IMR-90 (cell line): ENCODE measurements around the gene LTO1. TPM values are rescaled to one million over a fixed set of nuclear protein-coding genes. Genes with fewer than 3 reads are reported as not detected.

ENCODE experiments used
- ATAC-seq: fragments of 200-7000 bp; cut with Tn5 transposase; 2 replicates; pipeline ENCODE4 v1.9.1; 2020; ENCODE audit warnings: low read depth, mild to moderate bottlenecking, moderate library complexity
- BruUV-seq: library from RNA; stranded (reverse); fragments of 400-500 nt; replicated peaks from 2 replicates; lab custom pipeline; 2021; lab: Mats Ljungman, UMichigan
- CTCF ChIA-PET: fragments of 300-600 bp; formaldehyde crosslinking; extraction: SDS; loops from one replicate; lab custom pipeline; 2021; ENCODE audit warnings: antibody characterized with exemption; lab: Yijun Ruan, JAX
- POLR2A ChIA-PET: fragments of 300-600 bp; sonication (Branson Sonifier 250); formaldehyde crosslinking; loops from one replicate; lab custom pipeline; 2022; ENCODE audit warnings: antibody characterized with exemption; ENCODE audit not compliant: unreplicated experiment; lab: Charles Lee
- DNase-seq: peaks from one replicate; pipeline ENCODE4 v3.0.0; 2013
- H2AFZ ChIP-seq: replicated peaks from 2 replicates; pipeline ENCODE3; 2013; ENCODE audit warnings: low read length, mild to moderate bottlenecking; ENCODE audit not compliant: poor library complexity
- H2AK5ac ChIP-seq: 2 replicates; pipeline ENCODE4 v1.6.1; 2013; ENCODE audit warnings: low read depth, low read length, inconsistent platforms
- H2AK9ac ChIP-seq: replicated peaks from 2 replicates; pipeline ENCODE3; 2013; ENCODE audit warnings: mild to moderate bottlenecking, low read depth, low read length, moderate library complexity; ENCODE audit not compliant: poor library complexity
- H2BK120ac ChIP-seq: 2 replicates; pipeline ENCODE4 v1.6.1; 2013; ENCODE audit warnings: low read depth, low read length, inconsistent platforms
- H2BK15ac ChIP-seq: 3 replicates; pipeline ENCODE4 v1.6.1; 2013; ENCODE audit warnings: low read depth, low read length, inconsistent platforms
- H2BK20ac ChIP-seq: 2 replicates; pipeline ENCODE4 v1.6.1; 2013; ENCODE audit warnings: low read depth, mild to moderate bottlenecking, inconsistent platforms, low read length, moderate library complexity
- H2BK5ac ChIP-seq: 2 replicates; pipeline ENCODE4 v1.6.1; 2013; ENCODE audit warnings: mild to moderate bottlenecking, low read depth, low read length, inconsistent platforms; ENCODE audit not compliant: poor library complexity, severe bottlenecking
- H3K14ac ChIP-seq: replicated peaks from 2 replicates; pipeline ENCODE4 v1.6.1; 2013; ENCODE audit warnings: low read depth, low read length, inconsistent platforms
- H3K18ac ChIP-seq: 2 replicates; pipeline ENCODE4 v1.6.1; 2013; ENCODE audit warnings: low read depth, low read length, control low read depth
- H3K23ac ChIP-seq: 2 replicates; pipeline ENCODE4 v1.6.1; 2013; ENCODE audit warnings: low read depth, low read length, inconsistent platforms
- H3K27ac ChIP-seq: 2 replicates; pipeline ENCODE4 v1.5.1; 2013; ENCODE audit warnings: mild to moderate bottlenecking, control low read depth, low read length; ENCODE audit not compliant: insufficient read depth
- H3K27me3 ChIP-seq: 2 replicates; pipeline ENCODE4 v1.6.1; 2013; ENCODE audit warnings: low read length; ENCODE audit not compliant: control insufficient read depth, insufficient read depth
- H3K36me3 ChIP-seq: 2 replicates; pipeline ENCODE4 v1.6.1; 2013; ENCODE audit warnings: low read length, mixed read lengths; ENCODE audit not compliant: control insufficient read depth, insufficient read depth
- H3K4ac ChIP-seq: 2 replicates; pipeline ENCODE4 v1.6.1; 2013; ENCODE audit warnings: low read depth, low read length, inconsistent platforms
- H3K4me1 ChIP-seq: 2 replicates; pipeline ENCODE4 v1.6.1; 2013; ENCODE audit warnings: low read length, mixed read lengths; ENCODE audit not compliant: control insufficient read depth, insufficient read depth
- H3K4me2 ChIP-seq: 2 replicates; pipeline ENCODE4 v1.6.1; 2013; ENCODE audit warnings: low read depth, mild to moderate bottlenecking, control low read depth, low read length, moderate library complexity
- H3K4me3 ChIP-seq: 2 replicates; pipeline ENCODE4 v1.5.1; 2013; ENCODE audit warnings: low read depth, mild to moderate bottlenecking, control low read depth, low read length, moderate library complexity; ENCODE audit not compliant: insufficient read depth
- H3K56ac ChIP-seq: 2 replicates; pipeline ENCODE4 v1.6.1; 2013; ENCODE audit warnings: low read length, inconsistent platforms; ENCODE audit not compliant: insufficient read depth; ENCODE audit errors: extremely low read depth
- H3K79me1 ChIP-seq, 2 experiments: 2 replicates each; pipeline ENCODE4 v1.6.1; 2013; ENCODE audit warnings: low read length in 2 of 2, inconsistent platforms in 1 of 2, low read depth in 1 of 2
- H3K9ac ChIP-seq: 2 replicates; pipeline ENCODE4 v1.6.1; 2013; ENCODE audit warnings: low read depth, low read length, control low read depth
- H3K9me1 ChIP-seq: 2 replicates; pipeline ENCODE4 v1.6.1; 2013; ENCODE audit warnings: low read length, inconsistent platforms; ENCODE audit not compliant: insufficient read depth
- H3K9me3 ChIP-seq: 2 replicates; pipeline ENCODE4 v1.6.1; 2013; ENCODE audit warnings: low read length; ENCODE audit not compliant: control insufficient read depth, insufficient read depth
- H4K20me1 ChIP-seq: 2 replicates; pipeline ENCODE4 v1.6.1; 2013; ENCODE audit warnings: low read length, inconsistent platforms; ENCODE audit not compliant: insufficient read depth
- H4K5ac ChIP-seq: 2 replicates; pipeline ENCODE4 v1.6.1; 2013; ENCODE audit warnings: mild to moderate bottlenecking, low read depth, low read length, control low read depth
- H4K8ac ChIP-seq, 2 experiments: 2 replicates each; pipeline ENCODE4 v1.6.1; 2013; ENCODE audit warnings: low read depth in 2 of 2, low read length in 2 of 2, control low read depth in 1 of 2, inconsistent platforms in 1 of 2
- H4K91ac ChIP-seq: 2 replicates; pipeline ENCODE4 v1.6.1; 2013; ENCODE audit warnings: low read depth, low read length, inconsistent platforms; ENCODE audit not compliant: insufficient read depth
- BHLHE40 ChIP-seq: fragments of 150-350 bp; IDR thresholded peaks from 2 replicates; pipeline ENCODE4 v1.6.1; 2016; ENCODE audit warnings: mild to moderate bottlenecking, low read depth, low read length
- CEBPB ChIP-seq: IDR thresholded peaks from 2 replicates; pipeline ENCODE4 v1.6.1; 2012; ENCODE audit warnings: low read depth, low read length, improper control_type of control experiment
- MAFK ChIP-seq: IDR thresholded peaks from 2 replicates; pipeline ENCODE4 v1.6.1; 2012; ENCODE audit warnings: low read depth, low read length, improper control_type of control experiment
- MXI1 ChIP-seq: IDR thresholded peaks from 2 replicates; pipeline ENCODE4 v1.6.1; 2012; ENCODE audit warnings: low read depth, mild to moderate bottlenecking, low read length, moderate library complexity, borderline replicate concordance
- RFX5 ChIP-seq: IDR thresholded peaks from 2 replicates; pipeline ENCODE4 v1.8.0; 2012; ENCODE audit warnings: low read depth, mild to moderate bottlenecking, low read length, moderate library complexity
- WGBS, 2 experiments: methylation state at CpG; one replicate each; pipeline versions ENCODE4 v1.1.5 to v1.1.7; 2013; ENCODE audit warnings: missing lambda C conversion rate in 2 of 2; ENCODE audit not compliant: insufficient read length in 1 of 2; ENCODE audit errors: extremely low coverage in 2 of 2; 5-methylcytosine and 5-hydroxymethylcytosine counted together
- dilution Hi-C: fragments of 300-500 bp; cut with HindIII; formaldehyde crosslinking; loops from one replicate; pipeline ENCODE4 v1.14.3; 2018; ENCODE audit warnings: low sequenced_read_pairs; ENCODE audit not compliant: unreplicated experiment
- in situ Hi-C: fragments of 300-500 bp; cut with MboI; formaldehyde crosslinking; loops from 3 replicates; pipeline ENCODE4 v1.14.3; 2019; ENCODE audit warnings: low sequenced_read_pairs, inconsistent platforms, mixed read lengths
- intact Hi-C: fragments of 100-400 bp; cut with micrococcal nuclease; formaldehyde crosslinking; loops from 2 replicates; pipeline ENCODE4 v1.10.0; 2022
- polyA plus RNA-seq, 3 experiments: library from polyadenylated mRNA; depleted of rRNA; stranded (reverse); fragments of >200 nt; gene quantifications; 2 replicates each; pipeline ENCODE4 v1.2.3, GENCODE V29; 2012; ENCODE audit warnings: low replicate concordance in 1 of 3
- total RNA-seq: library from RNA; depleted of rRNA; stranded (reverse); fragments of >200 nt; gene quantifications from 2 replicates; pipeline ENCODE4 v1.2.3, GENCODE V29; 2012
- TF ChIP-seq, protein P1 (sequence below): conservative IDR thresholded peaks from 2 replicates; pipeline ENCODE4 v1.5.1; 2012; ENCODE audit warnings: mild to moderate bottlenecking, low read depth, low read length, improper control_type of control experiment
- TF ChIP-seq, protein P2 (sequence below): fragments of 150-350 bp; IDR thresholded peaks from 2 replicates; pipeline ENCODE4 v1.6.1; 2017; ENCODE audit warnings: mild to moderate bottlenecking, antibody characterized with exemption, low read length, low read depth

LTO1 gene
- total and polyA plus RNA-seq, 2 of the 4 experiments (the other 2 are of a cell fraction): 8.2 to 23.5 TPM

DNA sequence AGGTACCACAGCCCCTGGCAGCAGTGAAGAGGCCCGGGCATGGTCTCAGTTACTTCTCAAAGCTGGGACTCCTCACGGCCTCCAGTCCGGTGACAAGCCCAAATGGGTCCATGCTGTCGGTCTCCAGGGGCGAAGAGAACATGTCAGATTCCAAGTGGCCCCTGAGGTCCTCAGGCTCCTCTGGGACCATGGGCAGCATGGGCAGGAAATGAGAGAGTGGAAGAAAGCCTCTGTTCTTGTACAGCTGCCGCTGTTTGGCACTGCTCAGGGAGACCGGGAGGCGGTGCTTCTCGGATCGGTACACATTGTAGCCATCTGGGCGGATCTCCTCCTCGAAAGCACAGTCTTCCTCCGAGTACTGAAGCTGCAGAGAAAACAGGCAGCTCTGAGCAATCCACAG lies 24.1 kb upstream of the LTO1 start:
- in situ Hi-C loops: no loop called here
- Histone ChIP-seq H3K4ac (no peak overlapping the region), H4K20me1 (no peaks in the 10 kb centered on the region), H2BK5ac (no peak overlapping the region), H3K79me1 (no peaks in the 10 kb centered on the region), H2AK5ac (no peak overlapping the region), H3K36me3 (no peaks in the 10 kb centered on the region), H3K9me3 (no peaks in the 10 kb centered on the region), H3K56ac (no peak overlapping the region), H3K4me3 (no peak overlapping the region), H2BK15ac (0 out of 3 replicates have a peak overlapping the region, but pooled peaks have one; percentile 15), H3K27me3 (peaks cover 56% of the 10 kb centered on the region), H3K27ac (no peak overlapping the region), H4K8ac (no peak overlapping the region), H2BK20ac (no peak overlapping the region), H2AK9ac (no peak overlapping the region), H3K9me1 (no peaks in the 10 kb centered on the region), H4K5ac (no peak overlapping the region), H3K23ac (no peak overlapping the region; the same call in 1 of the 2 replicates), H2AFZ (peak overlapping the region; percentile 8), H3K4me2 (no peak overlapping the region), H3K4me1 (peaks cover 2% of the 10 kb centered on the region), H3K18ac (no peak overlapping the region), H2BK120ac (no peak overlapping the region), H3K14ac (no peak overlapping the region), H3K9ac (no peak overlapping the region), H4K91ac (no peak overlapping the region)
- dilution Hi-C loops: no loop called here
- ChIA-PET CTCF (no interaction called here), POLR2A (no interaction called here)
- intact Hi-C loops: no loop called here
- TF ChIP-seq MXI1 (no peak), RFX5 (no peak), MAFK (no peak), BHLHE40 (no peak), CEBPB (no peak)
- TF ChIP-seq, protein P1, sequence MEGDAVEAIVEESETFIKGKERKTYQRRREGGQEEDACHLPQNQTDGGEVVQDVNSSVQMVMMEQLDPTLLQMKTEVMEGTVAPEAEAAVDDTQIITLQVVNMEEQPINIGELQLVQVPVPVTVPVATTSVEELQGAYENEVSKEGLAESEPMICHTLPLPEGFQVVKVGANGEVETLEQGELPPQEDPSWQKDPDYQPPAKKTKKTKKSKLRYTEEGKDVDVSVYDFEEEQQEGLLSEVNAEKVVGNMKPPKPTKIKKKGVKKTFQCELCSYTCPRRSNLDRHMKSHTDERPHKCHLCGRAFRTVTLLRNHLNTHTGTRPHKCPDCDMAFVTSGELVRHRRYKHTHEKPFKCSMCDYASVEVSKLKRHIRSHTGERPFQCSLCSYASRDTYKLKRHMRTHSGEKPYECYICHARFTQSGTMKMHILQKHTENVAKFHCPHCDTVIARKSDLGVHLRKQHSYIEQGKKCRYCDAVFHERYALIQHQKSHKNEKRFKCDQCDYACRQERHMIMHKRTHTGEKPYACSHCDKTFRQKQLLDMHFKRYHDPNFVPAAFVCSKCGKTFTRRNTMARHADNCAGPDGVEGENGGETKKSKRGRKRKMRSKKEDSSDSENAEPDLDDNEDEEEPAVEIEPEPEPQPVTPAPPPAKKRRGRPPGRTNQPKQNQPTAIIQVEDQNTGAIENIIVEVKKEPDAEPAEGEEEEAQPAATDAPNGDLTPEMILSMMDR: no peak
- TF ChIP-seq, protein P2, sequence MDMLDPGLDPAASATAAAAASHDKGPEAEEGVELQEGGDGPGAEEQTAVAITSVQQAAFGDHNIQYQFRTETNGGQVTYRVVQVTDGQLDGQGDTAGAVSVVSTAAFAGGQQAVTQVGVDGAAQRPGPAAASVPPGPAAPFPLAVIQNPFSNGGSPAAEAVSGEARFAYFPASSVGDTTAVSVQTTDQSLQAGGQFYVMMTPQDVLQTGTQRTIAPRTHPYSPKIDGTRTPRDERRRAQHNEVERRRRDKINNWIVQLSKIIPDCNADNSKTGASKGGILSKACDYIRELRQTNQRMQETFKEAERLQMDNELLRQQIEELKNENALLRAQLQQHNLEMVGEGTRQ: no peak
- no TSS peak for BruUV-seq
- no peak for DNase-seq
- ATAC-seq: no peak
- WGBS, 2 experiments: 41% methylated on average over 12 of the region's 13 CpGs; no CpG with 5 or more reads in 1 of the 2 experiments
